Smooth muscle cell (in vitro differentiated cells): ENCODE results near the gene CDK5RAP2. TPM values are rescaled to one million over a fixed set of nuclear protein-coding genes. Genes with fewer than 3 reads are reported as not detected.

Source experiments
- DNase-seq: peaks from one replicate; lab custom pipeline; 2025; ENCODE audit not compliant: unreplicated experiment; lab: John Stamatoyannopoulos, UW
- H2AFZ ChIP-seq: fragments of 200-600 bp; sonication (generic); 2 replicates; pipeline ENCODE4 v1.6.0; 2016; ENCODE audit warnings: antibody characterized with exemption, low read depth, mild to moderate bottlenecking
- H3F3A ChIP-seq: fragments of 200-600 bp; sonication (generic); 2 replicates; pipeline ENCODE4 v1.6.0; 2017; ENCODE audit warnings: antibody characterized with exemption, low read depth
- H3K27ac ChIP-seq: fragments of 200-600 bp; sonication (generic); 2 replicates; pipeline ENCODE4 v1.5.1; 2016; ENCODE audit warnings: low read depth, mild to moderate bottlenecking
- H3K27me3 ChIP-seq: fragments of 200-600 bp; sonication (generic); 2 replicates; pipeline ENCODE4 v1.6.1; 2016; ENCODE audit warnings: low read depth, mild to moderate bottlenecking
- H3K36me3 ChIP-seq: fragments of 200-600 bp; sonication (generic); 2 replicates; pipeline ENCODE4 v1.5.1; 2016; ENCODE audit warnings: low read depth
- H3K4me1 ChIP-seq: fragments of 200-600 bp; sonication (generic); 2 replicates; pipeline ENCODE4 v1.5.1; 2016; ENCODE audit warnings: low read depth
- H3K4me2 ChIP-seq: fragments of 200-600 bp; sonication (generic); 2 replicates; pipeline ENCODE4 v1.6.0; 2016; ENCODE audit warnings: mild to moderate bottlenecking
- H3K4me3 ChIP-seq: fragments of 200-600 bp; sonication (generic); 2 replicates; pipeline ENCODE4 v1.5.1; 2016; ENCODE audit warnings: mild to moderate bottlenecking
- H3K79me2 ChIP-seq: fragments of 200-600 bp; sonication (generic); 2 replicates; pipeline ENCODE4 v1.6.0; 2016; ENCODE audit warnings: low read depth, mild to moderate bottlenecking
- H3K9ac ChIP-seq: fragments of 200-600 bp; sonication (generic); 2 replicates; pipeline ENCODE4 v1.6.0; 2016; ENCODE audit warnings: low read depth
- H3K9me3 ChIP-seq: fragments of 200-600 bp; sonication (generic); replicated peaks from 2 replicates; pipeline ENCODE4 v1.5.1; 2016; ENCODE audit warnings: low read depth
- H4K20me1 ChIP-seq: fragments of 200-600 bp; sonication (generic); 2 replicates; pipeline ENCODE4 v1.6.0; 2016; ENCODE audit warnings: low read depth
- CTCF ChIP-seq: fragments of 200-600 bp; sonication (generic); IDR thresholded peaks from 2 replicates; pipeline ENCODE4 v1.5.1; 2017; ENCODE audit warnings: borderline replicate concordance, mild to moderate bottlenecking, antibody characterized with exemption; ENCODE audit not compliant: insufficient read depth, poor library complexity, severe bottlenecking
- WGBS: methylation state at CpG from one replicate; pipeline ENCODE4 v1.1.7; 2016; ENCODE audit warnings: low lambda C conversion rate; 5-methylcytosine and 5-hydroxymethylcytosine counted together
- polyA plus RNA-seq: library from polyadenylated mRNA; unstranded; fragments of >200 nt; fragmentation: Nextera tagmentation; extraction: Ambion mirVana; gene quantifications from 2 replicates; pipeline ENCODE4 v1.2.1, GENCODE V29; 2016
- total RNA-seq: library from RNA; depleted of rRNA; stranded (reverse); fragments of >200 nt; gene quantifications from 2 replicates; pipeline ENCODE4 v1.2.3, GENCODE V29; 2014

Gene CDK5RAP2
- total and polyA plus RNA-seq, 2 experiments from 2014 or later: 33.7 to 38.3 TPM

GRCh38 chr9:120514405-120514804, 65.6 kb downstream of the CDK5RAP2 start:
- Histone ChIP-seq H3K9me3 (no peaks in the 10 kb centered on the region), H3K9ac (no peak overlapping the region), H4K20me1 (no peaks in the 10 kb centered on the region), H3K4me2 (no peak overlapping the region), H3K27me3 (no peaks in the 10 kb centered on the region), H3K36me3 (peaks cover 3% of the 10 kb centered on the region), H3K79me2 (no peaks in the 10 kb centered on the region), H3K27ac (no peak overlapping the region), H3K4me3 (no peak overlapping the region), H3F3A (no peaks in the 10 kb centered on the region), H2AFZ (no peak overlapping the region), H3K4me1 (no peaks in the 10 kb centered on the region)
- TF ChIP-seq CTCF: no peak
- WGBS: 98% methylated on average over 4 of the region's 4 CpGs
- no peak for DNase-seq

- no peaks in the 10 kb centered on the region for H4K20me1 ChIP-seq
- no peaks in the 10 kb centered on the region for H3F3A ChIP-seq
- H3K9me3 ChIP-seq: no peaks in the 10 kb centered on the region
- TF ChIP-seq CTCF: no peak
- no peaks in the 10 kb centered on the region for H3K27me3 ChIP-seq
- H3K4me2 ChIP-seq: no peak overlapping the region
- peaks cover 3% of the 10 kb centered on the region for H3K36me3 ChIP-seq
- H2AFZ ChIP-seq: no peak overlapping the region
- DNase-seq: no peak
- no peaks in the 10 kb centered on the region for H3K4me1 ChIP-seq
- H3K4me3 ChIP-seq: no peak overlapping the region
- H3K9ac ChIP-seq: no peak overlapping the region
- no peak overlapping the region for H3K27ac ChIP-seq
- H3K79me2 ChIP-seq: no peaks in the 10 kb centered on the region
- WGBS: 98% methylated on average over 4 of the region's 4 CpGs
Measured at GRCh38 chr9:120513825-120514396, 66.1 kb downstream of the CDK5RAP2 start.

- no peaks in the 10 kb centered on the region for H4K20me1 ChIP-seq
- H3K27ac ChIP-seq: no peak overlapping the region
- H3K27me3 ChIP-seq: no peaks in the 10 kb centered on the region
- H3K4me1 ChIP-seq: no peaks in the 10 kb centered on the region
- no peak overlapping the region for H3K9ac ChIP-seq
- no peak for DNase-seq
- no peaks in the 10 kb centered on the region for H3K79me2 ChIP-seq
- no peak overlapping the region for H2AFZ ChIP-seq
- TF ChIP-seq CTCF: no peak
- H3K4me2 ChIP-seq: no peak overlapping the region
- H3K9me3 ChIP-seq: peaks cover 4% of the 10 kb centered on the region
- WGBS: 99% methylated on average over 3 of the region's 3 CpGs
- peaks cover 5% of the 10 kb centered on the region for H3K36me3 ChIP-seq
- no peaks in the 10 kb centered on the region for H3F3A ChIP-seq
- H3K4me3 ChIP-seq: no peak overlapping the region
Measured at GRCh38 chr9:120510816-120511215, 69.2 kb downstream of the CDK5RAP2 start.

- Histone ChIP-seq H4K20me1 (no peaks in the 10 kb centered on the region), H3K9me3 (peaks cover 4% of the 10 kb centered on the region), H3K79me2 (no peaks in the 10 kb centered on the region), H3K36me3 (peaks cover 5% of the 10 kb centered on the region), H3K27me3 (no peaks in the 10 kb centered on the region), H3K27ac (no peak overlapping the region), H3K4me3 (no peak overlapping the region), H3K9ac (no peak overlapping the region), H3F3A (no peaks in the 10 kb centered on the region), H3K4me2 (no peak overlapping the region), H3K4me1 (no peaks in the 10 kb centered on the region), H2AFZ (no peak overlapping the region)
- no peak for DNase-seq
- 97% methylated on average over 3 of the region's 3 CpGs for WGBS
- TF ChIP-seq CTCF: no peak
Measured at GRCh38 chr9:120507936-120508510, 71.9 kb downstream of the CDK5RAP2 start.
